GM23248 (cell line): ENCODE data around the gene ACTN2. TPM values are rescaled to one million over a fixed set of nuclear protein-coding genes. Genes with fewer than 3 reads are reported as not detected.

Experiments used
- DNase-seq: peaks from one replicate; pipeline ENCODE4 v3.0.0-alpha.2; 2015
- H2AFZ ChIP-seq: fragments of 200-600 bp; sonication (generic); 2 replicates; pipeline ENCODE4 v1.6.1; 2016; ENCODE audit warnings: antibody characterized with exemption
- H3F3A ChIP-seq: fragments of 200-600 bp; sonication (generic); 2 replicates; pipeline ENCODE4 v1.6.1; 2016; ENCODE audit warnings: mild to moderate bottlenecking, antibody characterized with exemption, mixed run types; ENCODE audit not compliant: insufficient read depth
- H3K27ac ChIP-seq: fragments of 200-600 bp; sonication (generic); 2 replicates; pipeline ENCODE4 v1.5.1; 2016; ENCODE audit warnings: mild to moderate bottlenecking
- H3K27me3 ChIP-seq: fragments of 200-600 bp; sonication (generic); replicated peaks from 2 replicates; pipeline ENCODE4 v1.6.1; 2016; ENCODE audit warnings: mild to moderate bottlenecking; ENCODE audit not compliant: insufficient read depth
- H3K36me3 ChIP-seq: fragments of 200-600 bp; sonication (generic); 2 replicates; pipeline ENCODE4 v1.6.1; 2016; ENCODE audit warnings: low read depth, mild to moderate bottlenecking
- H3K4me1 ChIP-seq: fragments of 200-600 bp; sonication (generic); 2 replicates; pipeline ENCODE4 v1.6.1; 2016; ENCODE audit warnings: mild to moderate bottlenecking; ENCODE audit not compliant: insufficient read depth
- H3K4me2 ChIP-seq: fragments of 200-600 bp; sonication (generic); one replicate; pipeline ENCODE4 v1.6.1; 2016; ENCODE audit warnings: mild to moderate bottlenecking; ENCODE audit not compliant: unreplicated experiment
- H3K4me3 ChIP-seq: fragments of 200-600 bp; sonication (generic); 2 replicates; pipeline ENCODE4 v1.5.1; 2016; ENCODE audit warnings: mild to moderate bottlenecking
- H3K79me2 ChIP-seq: fragments of 200-600 bp; sonication (generic); 2 replicates; pipeline ENCODE4 v1.6.1; 2016; ENCODE audit warnings: mild to moderate bottlenecking; ENCODE audit not compliant: insufficient read depth
- H3K9ac ChIP-seq: fragments of 200-600 bp; sonication (generic); 2 replicates; pipeline ENCODE4 v1.6.1; 2016; ENCODE audit warnings: mild to moderate bottlenecking
- H3K9me2 ChIP-seq: fragments of 200-600 bp; sonication (generic); 2 replicates; pipeline ENCODE4 v1.6.1; 2016; ENCODE audit warnings: mixed run types, mild to moderate bottlenecking, moderate library complexity; ENCODE audit not compliant: insufficient read depth
- H3K9me3 ChIP-seq: fragments of 200-600 bp; sonication (generic); one replicate; pipeline ENCODE4 v1.6.1; 2017; ENCODE audit warnings: low read depth
- H4K20me1 ChIP-seq: fragments of 200-600 bp; sonication (generic); 2 replicates; pipeline ENCODE4 v1.6.0; 2016; ENCODE audit not compliant: insufficient read depth
- EZH2 ChIP-seq: fragments of 200-600 bp; sonication (generic); IDR thresholded peaks from 2 replicates; pipeline ENCODE4 v1.6.1; 2018; ENCODE audit warnings: antibody characterized with exemption, mild to moderate bottlenecking; ENCODE audit not compliant: insufficient read depth, poor library complexity, severe bottlenecking
- EZH2phosphoT487 ChIP-seq: fragments of 200-600 bp; sonication (generic); IDR thresholded peaks from 2 replicates; pipeline ENCODE4 v1.6.1; 2018; ENCODE audit warnings: antibody characterized with exemption, moderate library complexity, mild to moderate bottlenecking, low read depth; ENCODE audit not compliant: insufficient read depth
- WGBS, 2 experiments: methylation state at CpG; one replicate each; pipeline ENCODE4 v1.1.6; 2015 to 2017; ENCODE audit warnings: low lambda C conversion rate in 2 of 2, low coverage in 1 of 2; ENCODE audit errors: missing lambda C conversion rate in 2 of 2; 5-methylcytosine and 5-hydroxymethylcytosine counted together
- in situ Hi-C: fragments of 300-500 bp; cut with MboI; formaldehyde crosslinking; loops from 2 replicates; pipeline ENCODE4 v1.15.0; 2020
- polyA plus RNA-seq: library from polyadenylated mRNA; unstranded; fragments of >200 nt; fragmentation: Nextera tagmentation; extraction: Ambion mirVana; gene quantifications from 2 replicates; pipeline ENCODE4 v1.2.1, GENCODE V29; 2016
- total RNA-seq: library from RNA; depleted of rRNA; stranded (reverse); fragments of >200 nt; shearing (Covaris generic); gene quantifications from 2 replicates; pipeline ENCODE4 v1.2.3, GENCODE V29; 2014

Gene ACTN2
- total and polyA plus RNA-seq, 2 experiments from 2014 or later = not detected

GRCh38 chr1:236686815-236687160 is 489 bp downstream of the ACTN2 start:
- no peak for DNase-seq
- no peaks in the 10 kb centered on the region for H3F3A ChIP-seq
- H3K4me1 ChIP-seq = no peaks in the 10 kb centered on the region
- no peaks in the 10 kb centered on the region for H3K79me2 ChIP-seq
- peaks cover 22% of the 10 kb centered on the region for H3K27me3 ChIP-seq
- no peak overlapping the region for H3K9ac ChIP-seq
- H2AFZ ChIP-seq = peak overlapping the region; percentile 83
- 12 to 14% methylated on average over 29 to 31 of the region's 31 CpGs for WGBS, 2 experiments
- no peak for TF ChIP-seq EZH2phosphoT487
- TF ChIP-seq EZH2 = no peak
- in situ Hi-C loops = no loop called here
- no peaks in the 10 kb centered on the region for H3K9me2 ChIP-seq
- H3K9me3 ChIP-seq = no peaks in the 10 kb centered on the region
- peak overlapping the region; percentile 59 for H3K4me3 ChIP-seq
- H3K36me3 ChIP-seq = no peaks in the 10 kb centered on the region
- H3K27ac ChIP-seq = no peak overlapping the region
- H3K4me2 ChIP-seq = peak overlapping the region; percentile 61
- H4K20me1 ChIP-seq = no peaks in the 10 kb centered on the region

GRCh38 chr1:236687273-236687672 is 974 bp downstream of the ACTN2 start:
- Histone ChIP-seq H3K36me3 (no peaks in the 10 kb centered on the region), H3F3A (no peaks in the 10 kb centered on the region), H3K79me2 (no peaks in the 10 kb centered on the region), H3K27ac (no peak overlapping the region), H3K4me3 (no peak overlapping the region), H3K4me1 (no peaks in the 10 kb centered on the region), H2AFZ (no peak overlapping the region), H3K4me2 (no peak overlapping the region), H3K27me3 (peaks cover 22% of the 10 kb centered on the region), H4K20me1 (no peaks in the 10 kb centered on the region), H3K9me2 (no peaks in the 10 kb centered on the region), H3K9me3 (no peaks in the 10 kb centered on the region), H3K9ac (no peak overlapping the region)
- TF ChIP-seq EZH2phosphoT487 (no peak), EZH2 (no peak)
- DNase-seq = no peak
- in situ Hi-C loops = no loop called here
- 44 to 51% methylated on average over 8 of the region's 8 CpGs for WGBS, 2 experiments

- WGBS, 2 experiments = 74 to 89% methylated on average over 4 of the region's 4 CpGs
- Histone ChIP-seq H3K9me3 (no peaks in the 10 kb centered on the region), H3K4me1 (no peaks in the 10 kb centered on the region), H3K27me3 (peaks cover 22% of the 10 kb centered on the region), H2AFZ (no peak overlapping the region), H3F3A (no peaks in the 10 kb centered on the region), H3K27ac (no peak overlapping the region), H4K20me1 (no peaks in the 10 kb centered on the region), H3K4me3 (no peak overlapping the region), H3K9me2 (no peaks in the 10 kb centered on the region), H3K79me2 (no peaks in the 10 kb centered on the region), H3K36me3 (no peaks in the 10 kb centered on the region), H3K9ac (no peak overlapping the region), H3K4me2 (no peak overlapping the region)
- in situ Hi-C loops = no loop called here
- no peak for TF ChIP-seq EZH2phosphoT487
- TF ChIP-seq EZH2 = no peak
- DNase-seq = no peak
Observed at GRCh38 chr1:236688705-236689104, 2.4 kb downstream of the ACTN2 start.

DNA sequence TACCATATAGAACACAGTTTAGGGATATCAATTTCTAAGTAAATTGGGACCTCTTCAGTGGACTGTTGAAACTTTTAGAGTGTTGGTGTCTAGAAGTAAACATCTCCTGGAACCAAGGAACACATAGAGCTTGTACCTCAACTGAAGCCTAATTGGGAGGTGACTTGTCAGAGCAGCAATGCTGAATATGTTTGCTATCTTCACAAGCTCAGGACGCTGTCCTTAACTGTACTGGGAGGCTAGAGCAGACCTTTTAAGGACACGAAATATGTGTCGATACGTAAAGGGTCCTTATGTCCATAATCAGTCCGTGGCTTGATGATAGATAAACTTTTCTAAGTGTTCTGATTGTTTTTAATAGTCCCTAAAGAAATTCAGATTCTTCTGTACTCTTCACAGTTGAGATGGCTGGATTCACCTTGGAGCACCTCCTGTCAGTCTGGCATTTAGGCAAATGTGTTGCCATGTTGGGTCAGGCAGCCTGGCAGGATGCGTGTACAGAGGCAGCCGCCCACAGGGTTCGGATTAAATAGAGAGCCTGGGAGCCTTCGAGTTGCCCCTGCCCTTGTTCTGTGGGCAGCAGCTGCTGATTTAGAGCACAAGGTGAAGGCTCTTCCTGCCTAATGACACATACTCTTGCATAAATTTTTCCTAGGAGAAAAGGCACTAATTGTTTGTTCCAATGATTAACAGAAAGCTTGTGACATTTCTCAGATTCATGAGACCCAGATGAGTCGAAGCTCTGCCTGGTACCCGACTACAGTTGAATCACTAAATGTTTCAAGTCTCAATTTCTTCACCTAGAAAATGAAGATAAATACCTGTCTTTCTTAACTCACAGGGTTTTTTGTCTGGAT is 3.6 kb downstream of the ACTN2 start:
- no peak overlapping the region for H3K4me3 ChIP-seq
- H3K4me1 ChIP-seq = no peaks in the 10 kb centered on the region
- peaks cover 22% of the 10 kb centered on the region for H3K27me3 ChIP-seq
- no peak overlapping the region for H3K4me2 ChIP-seq
- in situ Hi-C loops = no loop called here
- no peak for TF ChIP-seq EZH2
- no peak for TF ChIP-seq EZH2phosphoT487
- H3F3A ChIP-seq = no peaks in the 10 kb centered on the region
- no peaks in the 10 kb centered on the region for H4K20me1 ChIP-seq
- no peak for DNase-seq
- no peak overlapping the region for H2AFZ ChIP-seq
- no peaks in the 10 kb centered on the region for H3K36me3 ChIP-seq
- no peak overlapping the region for H3K9ac ChIP-seq
- no peaks in the 10 kb centered on the region for H3K79me2 ChIP-seq
- H3K9me3 ChIP-seq = no peaks in the 10 kb centered on the region
- WGBS, 2 experiments = 38 to 43% methylated on average over 11 of the region's 11 CpGs
- H3K9me2 ChIP-seq = no peaks in the 10 kb centered on the region
- no peak overlapping the region for H3K27ac ChIP-seq
